HG02610 (cell line): Measurements from ENCODE around the gene CLEC18A.
"Not testable (repeated sequence)": the region's sequence is repeated elsewhere in the genome, so short reads cannot be mapped to it uniquely, and the experiment has no call there.

Experiments
- ATAC-seq: cut with Tn5 transposase; IDR thresholded peaks from one replicate; pipeline ENCODE4 v1.9.1; 2021; ENCODE audit warnings: mild to moderate bottlenecking, moderate library complexity; ENCODE audit not compliant: unreplicated experiment

The CLEC18A gene

GRCh38 chr16:69950411-69950810 lies 723 bp upstream of the CLEC18A start:
- not testable (repeated sequence) for ATAC-seq

DNA sequence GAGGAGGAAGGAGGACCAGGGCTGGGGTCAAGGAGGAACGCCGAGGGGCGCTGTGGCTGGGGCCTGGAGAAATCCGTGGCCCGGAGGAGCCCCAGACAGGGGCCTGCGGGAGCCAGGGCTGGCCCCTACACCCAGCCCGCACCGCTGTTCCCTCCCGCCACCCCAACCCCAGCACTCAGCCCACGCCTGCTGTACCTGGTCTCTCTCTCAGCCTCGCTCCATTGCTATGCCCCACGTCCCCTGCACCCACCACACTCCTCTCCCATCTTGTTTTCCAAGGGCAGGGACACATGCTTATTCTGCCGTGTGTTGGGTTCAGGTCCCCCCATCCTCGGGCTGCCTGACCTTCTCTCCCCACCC lies 518 bp downstream of the CLEC18A start:
- ATAC-seq = not testable (repeated sequence)

DNA sequence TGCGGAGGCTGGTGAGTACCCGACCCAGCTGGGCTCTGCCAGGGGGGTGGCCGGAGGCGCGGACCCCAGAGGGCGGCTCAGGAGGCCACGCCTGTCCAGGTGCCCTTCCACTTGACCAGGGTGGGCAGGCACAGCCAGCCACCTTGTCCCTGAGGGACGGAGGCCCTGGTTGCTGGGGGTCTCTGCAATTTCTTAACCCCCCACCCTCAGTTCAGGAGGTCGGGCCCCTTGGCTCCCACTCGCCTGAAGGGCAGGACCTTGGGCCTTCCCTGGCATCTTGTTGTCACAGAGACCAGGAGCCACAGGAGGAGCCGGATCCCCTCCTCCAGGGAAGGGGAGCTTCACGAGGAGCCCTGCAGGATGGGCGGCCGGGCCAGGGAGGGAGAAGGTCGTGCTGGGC lies 982 bp downstream of the CLEC18A start:
- not testable (repeated sequence) for ATAC-seq

DNA sequence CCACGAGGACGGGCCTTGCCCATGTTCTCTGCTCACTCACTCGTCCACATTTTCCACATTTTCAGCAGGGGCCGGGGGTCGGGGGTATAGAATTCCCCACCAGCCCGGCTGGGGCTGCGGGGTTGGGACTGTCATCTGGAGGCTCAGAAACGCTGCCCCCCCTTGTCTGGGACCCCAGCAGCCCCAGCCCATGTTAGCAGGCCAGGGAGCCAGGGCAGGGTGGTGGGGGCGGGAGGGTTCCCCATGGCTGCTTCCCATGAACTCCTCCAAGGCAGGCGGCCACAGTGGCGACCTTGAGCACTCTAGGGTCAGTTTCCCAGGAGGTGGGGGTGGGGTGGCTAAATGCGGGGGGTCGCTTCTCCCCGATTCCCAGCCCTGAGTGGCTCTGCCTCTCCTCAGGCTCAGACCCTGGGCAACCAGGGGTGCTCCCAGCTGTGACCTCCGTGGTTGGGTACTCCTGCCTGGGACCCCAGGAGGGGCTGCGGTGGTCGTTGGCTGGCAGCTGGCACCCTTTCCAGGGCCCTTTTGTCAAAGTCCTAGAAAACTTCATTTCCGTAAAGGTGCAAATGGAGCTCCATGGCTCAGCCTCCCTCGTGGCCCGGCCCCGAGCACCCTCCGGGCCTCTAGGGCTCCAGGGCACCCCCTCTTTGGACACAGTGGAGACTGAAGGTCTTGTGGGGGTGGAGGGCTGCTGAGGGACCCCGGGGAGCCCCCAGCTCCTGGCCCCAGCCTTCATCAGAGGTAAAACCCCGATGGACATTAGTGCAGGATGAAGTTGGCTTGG lies 1.6 kb downstream of the CLEC18A start:
- ATAC-seq = not testable (repeated sequence)

- not testable (repeated sequence) for ATAC-seq
Observed at GRCh38 chr16:69954241-69954640, 3.1 kb downstream of the CLEC18A start.

DNA sequence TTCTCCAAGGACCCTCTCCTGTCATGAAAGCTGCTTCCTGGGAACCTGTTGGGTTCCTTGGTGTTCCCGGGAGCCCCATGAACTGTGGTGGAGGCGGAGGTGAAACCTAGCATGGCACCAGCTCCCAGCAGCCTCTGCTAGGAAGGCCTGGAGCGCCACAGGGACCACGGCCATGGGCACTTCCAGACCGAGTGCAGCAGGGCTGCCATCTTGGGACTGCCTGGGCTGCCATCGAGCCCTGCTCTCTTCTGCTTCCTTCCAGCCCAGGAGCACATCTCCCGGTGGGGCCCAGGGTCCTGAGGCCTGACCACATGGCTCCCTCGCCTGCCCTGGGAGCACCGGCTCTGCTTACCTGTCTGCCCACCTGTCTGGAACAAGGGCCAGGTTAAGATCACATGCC lies 12.2 kb downstream of the CLEC18A start:
- ATAC-seq = not testable (repeated sequence)

DNA sequence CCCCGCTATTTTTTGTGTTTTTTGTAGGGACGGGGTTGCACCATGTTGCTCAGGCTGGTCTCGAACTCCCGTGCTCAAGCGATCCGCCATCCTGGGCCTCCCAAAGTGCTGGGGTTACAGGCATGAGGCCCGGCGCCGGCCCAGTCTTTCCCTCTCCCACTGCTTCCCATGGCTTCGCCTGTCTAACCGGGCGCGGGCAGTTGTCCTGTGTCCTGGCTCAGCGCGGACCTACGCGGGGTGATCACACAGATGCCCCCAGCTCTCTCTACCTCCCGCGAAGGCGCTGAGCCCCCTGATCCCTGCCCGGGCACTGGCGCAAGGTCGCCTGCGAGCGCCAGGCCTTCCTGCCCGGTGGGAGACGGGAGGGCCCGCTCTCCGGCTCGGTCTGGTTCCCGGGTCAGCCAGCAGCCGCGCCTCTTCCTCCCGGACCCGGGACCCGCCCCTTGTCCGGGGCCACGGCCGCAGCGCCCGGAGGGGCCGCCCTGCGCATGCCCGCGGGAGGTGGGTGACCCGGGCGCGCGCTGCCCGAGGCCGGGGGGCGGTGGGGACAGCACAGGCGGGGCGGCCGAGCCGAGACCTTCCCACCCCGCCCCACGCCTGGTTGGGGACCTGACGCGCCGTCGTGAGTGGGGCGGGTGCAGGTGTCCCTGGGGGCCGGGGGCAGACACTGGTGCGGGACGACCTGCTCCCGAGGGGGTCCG lies 14.0 kb downstream of the CLEC18A start:
- ATAC-seq = not testable (repeated sequence)

GRCh38 chr16:69965661-69966054 lies 14.5 kb downstream of the CLEC18A start:
- not testable (repeated sequence) for ATAC-seq

DNA sequence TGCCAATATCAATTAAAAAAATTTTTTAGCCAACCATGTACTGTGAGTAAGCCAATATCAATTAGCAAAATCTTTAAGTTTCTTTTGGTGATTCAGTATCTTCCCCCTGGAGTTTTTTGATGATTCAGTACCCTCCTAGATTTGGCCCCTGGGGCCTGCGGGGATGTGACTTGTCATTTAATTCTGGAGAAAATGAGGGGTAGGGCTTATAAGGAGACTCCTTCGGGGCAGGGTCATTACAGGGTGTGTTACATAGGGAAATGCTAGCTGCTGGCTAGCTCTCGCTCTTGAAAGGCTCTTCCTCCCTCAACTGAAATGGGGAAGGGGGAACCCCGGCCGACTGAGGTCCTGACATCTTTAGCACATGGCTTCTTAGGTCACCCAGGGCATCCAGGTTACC lies 16.6 kb downstream of the CLEC18A start:
- ATAC-seq = not testable (repeated sequence)

DNA sequence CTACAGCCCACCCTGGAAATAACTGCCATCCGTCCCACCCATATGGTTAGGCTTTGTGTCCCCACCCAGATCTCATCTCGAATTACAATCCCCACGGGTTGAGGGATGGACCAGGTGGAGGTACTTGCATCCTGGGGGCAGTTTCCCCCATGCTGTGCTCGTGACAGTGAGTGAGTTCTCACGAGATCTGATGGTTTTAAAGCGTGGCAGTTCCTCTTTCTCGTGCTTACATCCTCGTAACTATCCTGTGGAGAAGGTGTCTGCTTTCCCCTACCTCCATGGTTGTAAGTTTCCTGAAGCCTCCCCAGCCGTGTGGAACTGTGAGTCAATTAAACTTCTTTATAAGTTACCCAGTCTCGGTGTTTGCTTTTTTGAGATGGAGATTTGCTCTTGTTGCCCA lies 17.0 kb downstream of the CLEC18A start:
- ATAC-seq = not testable (repeated sequence)

DNA sequence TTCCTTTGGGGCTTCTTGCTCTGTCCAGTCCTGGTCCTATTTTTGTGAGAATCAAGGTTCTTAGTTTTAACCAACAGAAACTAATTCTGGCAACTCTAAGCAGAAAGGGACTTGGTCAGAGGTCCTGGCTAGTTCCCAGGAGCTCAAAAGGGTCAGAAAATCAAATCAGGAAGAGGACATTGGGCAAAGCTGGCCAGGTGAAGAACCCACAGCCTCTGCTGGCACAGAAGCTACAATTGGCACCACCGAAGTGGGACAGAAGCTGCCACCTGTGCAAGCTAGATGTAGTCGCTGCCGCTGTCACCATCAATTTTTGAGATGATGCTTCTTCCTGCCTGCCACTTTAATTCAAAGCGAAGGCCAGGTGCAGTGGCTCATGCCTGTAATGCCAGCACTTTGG lies 18.5 kb downstream of the CLEC18A start:
- ATAC-seq = not testable (repeated sequence)

DNA sequence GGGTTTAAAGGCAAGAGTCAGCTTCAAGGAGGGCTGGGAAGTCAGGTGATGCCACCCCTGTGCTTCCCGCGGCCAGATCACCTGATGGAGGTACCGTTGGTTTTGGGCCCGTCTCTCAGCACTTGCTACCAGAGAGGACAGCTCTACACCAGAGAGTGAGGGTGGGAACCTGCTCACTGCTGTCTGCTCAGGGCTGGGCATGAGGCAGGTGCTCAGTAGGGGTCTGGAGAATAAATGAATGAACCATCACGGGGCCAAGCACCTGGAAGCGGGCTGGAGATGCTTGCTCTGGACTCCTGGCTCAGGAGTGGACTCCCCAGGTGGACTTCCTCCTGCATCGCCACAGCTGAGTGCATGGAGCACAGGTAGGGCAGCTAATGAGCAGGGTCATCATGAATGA lies 21.0 kb downstream of the CLEC18A start:
- not testable (repeated sequence) for ATAC-seq

- not testable (repeated sequence) for ATAC-seq
Observed at GRCh38 chr16:69972935-69973334, 21.8 kb downstream of the CLEC18A start.

DNA sequence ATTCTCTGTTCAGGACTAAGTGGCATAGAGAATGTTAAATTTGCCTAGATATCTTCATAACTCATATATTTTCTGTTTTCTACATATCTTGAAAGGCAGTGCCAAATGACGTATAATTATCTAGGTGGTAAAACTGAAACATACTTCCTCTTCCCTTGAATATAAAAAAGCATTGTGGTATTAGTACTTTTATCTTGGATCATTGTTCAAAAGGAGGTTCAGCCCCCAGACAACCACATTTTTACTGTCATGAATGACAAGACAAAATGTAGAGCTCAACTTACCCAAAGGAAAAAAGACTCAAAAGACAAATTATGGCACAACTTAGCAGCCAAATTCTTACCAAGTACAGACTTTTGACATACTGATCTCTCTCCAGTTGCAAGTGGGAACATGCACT lies 34.1 kb downstream of the CLEC18A start:
- ATAC-seq = not testable (repeated sequence)

DNA sequence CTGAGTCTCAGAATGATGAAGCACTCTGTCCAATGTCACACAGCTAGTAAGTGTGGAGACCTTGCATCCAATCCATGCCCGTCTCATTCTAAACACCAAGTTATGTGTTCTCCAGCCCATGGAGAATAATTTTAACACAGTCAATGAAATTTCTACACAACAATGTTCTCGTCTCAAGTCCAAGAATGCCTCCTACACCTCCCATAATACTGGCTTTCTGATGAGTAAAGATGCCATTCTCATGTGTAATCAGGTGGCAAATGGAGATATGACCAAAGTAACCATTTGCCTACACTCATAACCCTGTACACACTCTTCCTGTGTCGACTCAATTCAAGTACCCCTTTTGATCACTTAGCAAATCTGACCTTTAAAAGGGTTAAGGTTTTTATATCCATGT lies 46.8 kb downstream of the CLEC18A start:
- not testable (repeated sequence) for ATAC-seq

DNA sequence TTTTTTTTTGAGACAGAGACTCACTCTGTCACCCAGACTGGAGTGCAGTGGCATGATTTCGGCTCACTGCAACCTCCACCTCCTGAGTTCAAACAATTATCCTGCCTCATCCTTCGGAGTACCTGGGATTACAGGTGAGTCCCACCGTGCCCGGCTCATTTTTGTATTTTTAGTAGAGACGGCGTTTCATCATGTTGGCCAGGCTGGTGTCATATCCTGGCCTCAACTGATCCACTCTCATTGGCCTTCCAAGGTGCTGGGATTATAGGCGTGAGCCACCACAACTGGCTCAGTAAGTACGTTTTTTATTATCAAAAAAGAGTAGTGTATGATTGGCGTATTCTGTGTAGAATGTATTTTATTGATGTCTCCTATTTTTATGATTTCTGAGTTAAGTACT lies 48.7 kb downstream of the CLEC18A start:
- not testable (repeated sequence) for ATAC-seq

DNA sequence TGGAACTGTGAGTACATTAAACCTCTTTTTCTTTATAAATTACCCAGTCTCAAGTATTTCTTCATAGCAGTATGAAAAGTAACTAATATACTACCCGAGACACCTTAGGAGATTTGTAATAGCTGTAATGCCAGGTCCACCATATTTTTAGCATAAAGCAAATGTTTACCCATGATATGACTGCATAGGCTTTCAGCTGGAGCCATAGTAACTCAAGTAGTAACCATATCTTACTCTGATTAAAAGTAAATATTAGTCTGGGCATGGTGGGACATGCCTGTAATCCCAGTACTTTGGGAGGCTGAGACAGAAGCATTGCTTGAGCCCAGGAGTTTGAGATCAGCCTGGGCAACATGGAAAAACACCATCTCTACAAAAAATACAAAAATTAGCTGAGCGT lies 52.4 kb downstream of the CLEC18A start:
- not testable (repeated sequence) for ATAC-seq

DNA sequence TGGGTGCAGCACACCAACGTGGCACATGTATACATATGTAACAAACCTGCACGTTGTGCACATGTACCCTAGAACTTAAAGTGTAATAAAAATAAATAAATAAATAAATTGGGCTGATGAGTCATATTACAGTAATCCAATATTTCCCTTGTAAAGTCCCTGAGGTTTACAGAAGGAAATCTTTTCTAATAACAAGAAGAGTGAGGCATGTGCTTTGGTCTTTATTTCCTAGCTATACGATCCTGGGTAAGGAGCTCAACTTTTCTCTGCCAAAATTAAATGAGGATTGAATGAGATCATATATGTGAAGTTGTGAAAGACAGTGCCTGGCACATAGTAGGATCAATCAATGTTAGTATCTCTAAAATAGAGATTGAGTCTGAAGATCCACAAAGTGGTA lies 57.5 kb downstream of the CLEC18A start:
- ATAC-seq = not testable (repeated sequence)

DNA sequence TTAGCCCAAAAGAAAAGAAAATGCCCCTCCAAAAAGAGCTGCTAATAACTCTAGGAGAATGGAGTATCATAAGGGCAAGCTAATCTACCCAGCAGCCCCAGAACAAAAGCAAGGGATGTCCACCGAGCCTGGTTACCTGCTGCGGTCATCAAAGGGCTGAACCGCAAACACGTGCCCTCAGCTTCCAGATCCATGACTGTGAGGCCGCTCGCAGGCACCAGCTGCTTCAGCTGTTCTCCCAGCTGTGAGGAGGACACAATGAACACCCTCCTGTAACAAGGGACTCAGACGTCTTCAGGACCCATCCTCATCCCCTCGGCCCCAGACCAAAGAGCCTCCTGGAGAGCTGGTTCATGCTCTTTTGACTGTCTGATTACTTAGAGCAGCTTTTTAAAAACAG lies 59.5 kb downstream of the CLEC18A start:
- not testable (repeated sequence) for ATAC-seq

DNA sequence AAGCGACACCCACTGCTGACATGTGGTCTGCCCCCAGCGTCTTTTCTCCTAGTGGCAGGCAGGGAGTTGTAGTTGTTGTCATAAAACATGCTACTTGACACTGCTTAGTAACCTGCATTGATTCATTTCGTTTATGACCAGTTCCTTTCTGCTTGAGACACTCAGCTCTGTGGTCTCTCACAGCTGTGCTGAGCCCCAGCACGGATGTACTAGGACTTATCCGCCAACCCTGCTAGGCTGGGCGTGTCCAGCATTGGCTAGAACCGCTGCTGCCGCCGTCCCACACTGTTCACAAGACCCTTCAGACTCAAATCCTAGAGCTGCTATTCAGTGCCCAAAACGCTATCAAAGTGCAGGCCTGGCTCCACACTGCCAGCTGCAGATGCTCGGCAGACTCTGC lies 60.0 kb downstream of the CLEC18A start:
- ATAC-seq = not testable (repeated sequence)

- ATAC-seq = not testable (repeated sequence)
Observed at GRCh38 chr16:70012354-70012753, 61.2 kb downstream of the CLEC18A start.

GRCh38 chr16:70012951-70013350 lies 61.8 kb downstream of the CLEC18A start:
- ATAC-seq = not testable (repeated sequence)
